Activated CD4-positive, alpha-beta memory T cell treated with anti-CD3 and anti-CD28 coated beads for 36 hours (primary cell): Measurements from ENCODE around the gene GINS2. TPM values are rescaled to one million over a fixed set of nuclear protein-coding genes. Genes with fewer than 3 reads are reported as not detected.

Experiments
- CTCF ChIA-PET: fragments of 350-600 bp; sonication (Branson Sonifier 250); formaldehyde crosslinking; loops from one replicate; lab custom pipeline; 2021; ENCODE audit warnings: antibody characterized with exemption, inconsistent platforms; lab: Charles Lee
- POLR2A ChIA-PET: fragments of 350-600 bp; sonication (Branson Sonifier 250); formaldehyde crosslinking; loops from one replicate; lab custom pipeline; 2021; ENCODE audit warnings: antibody characterized with exemption; lab: Charles Lee
- DNase-seq: peaks from one replicate; pipeline ENCODE4 v3.0.0-alpha.2; 2020
- H3K27ac Mint-ChIP-seq: one replicate; pipeline ENCODE4 v1.8.0; 2021; ENCODE audit warnings: mixed read lengths
- H3K27me3 Mint-ChIP-seq: one replicate; pipeline ENCODE4 v1.8.0; 2021; ENCODE audit warnings: mixed read lengths
- H3K36me3 Mint-ChIP-seq: one replicate; pipeline ENCODE4 v1.8.0; 2021; ENCODE audit warnings: mixed read lengths
- H3K4me1 Mint-ChIP-seq: one replicate; pipeline ENCODE4 v1.8.0; 2021; ENCODE audit warnings: low read depth, mixed read lengths
- H3K4me3 Mint-ChIP-seq: one replicate; pipeline ENCODE4 v1.8.0; 2021; ENCODE audit warnings: mild to moderate bottlenecking, mixed read lengths
- H3K9me3 Mint-ChIP-seq: one replicate; pipeline ENCODE4 v1.8.0; 2021; ENCODE audit warnings: mixed read lengths
- intact Hi-C: fragments of 100-400 bp; cut with micrococcal nuclease; formaldehyde crosslinking; loops from one replicate; pipeline ENCODE4 v1.15.1; 2023
- total RNA-seq, 2 experiments: library from RNA; stranded (reverse); gene quantifications; one replicate each; pipeline ENCODE4 v1.2.3, GENCODE V29; 2021

GINS2 gene
- total RNA-seq, 2 experiments from 2014 or later = 66.9 to 67.8 TPM

DNA sequence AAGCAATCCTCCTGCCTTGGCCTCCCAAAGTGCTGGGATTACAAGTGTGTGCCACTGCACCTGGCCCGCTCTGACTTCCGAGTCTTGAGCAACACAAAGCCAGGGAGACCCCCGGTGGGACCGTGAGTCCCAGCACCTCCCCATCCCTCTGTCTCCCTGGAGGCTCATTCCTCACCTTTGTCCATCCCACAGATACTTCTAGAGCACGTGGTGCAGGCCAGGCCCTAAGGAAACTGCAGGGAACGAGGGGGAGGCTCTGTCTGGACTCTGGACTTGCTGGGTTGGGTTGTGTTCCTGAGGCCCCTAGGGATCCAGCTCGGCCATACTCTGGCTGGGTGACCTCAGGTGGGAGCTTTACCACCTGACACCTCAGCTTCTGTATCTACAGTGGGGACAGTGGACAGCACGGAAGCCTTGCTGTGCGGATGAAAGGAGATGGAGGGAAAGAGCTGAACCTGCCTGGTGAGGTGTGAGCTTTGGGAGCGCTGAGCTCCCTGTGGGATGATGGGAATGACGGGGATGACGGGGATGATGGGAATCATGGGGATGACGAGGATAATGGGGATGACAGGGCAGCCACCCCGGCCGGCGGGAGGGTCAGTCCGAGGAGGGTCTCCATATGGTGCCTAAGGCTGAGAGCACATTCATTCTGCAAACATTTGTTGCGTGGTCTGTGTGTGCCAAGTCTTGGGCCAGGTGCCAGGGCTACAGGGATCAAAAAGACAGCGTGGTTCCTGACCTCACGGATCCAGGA, 35.5 kb upstream of the GINS2 start:
- Mint-ChIP-seq H3K27ac (no peak overlapping the region), H3K4me1 (no peaks in the 10 kb centered on the region), H3K36me3 (no peaks in the 10 kb centered on the region), H3K27me3 (no peaks in the 10 kb centered on the region), H3K4me3 (no peak overlapping the region), H3K9me3 (no peaks in the 10 kb centered on the region)
- POLR2A ChIA-PET = no interaction called here
- CTCF ChIA-PET = no interaction called here
- no peak for DNase-seq
- intact Hi-C loops = no loop called here

- no peak for DNase-seq
- Mint-ChIP-seq H3K36me3 (no peaks in the 10 kb centered on the region), H3K27ac (no peak overlapping the region), H3K4me1 (no peaks in the 10 kb centered on the region), H3K4me3 (no peak overlapping the region), H3K9me3 (no peaks in the 10 kb centered on the region), H3K27me3 (peaks cover 2% of the 10 kb centered on the region)
- ChIA-PET POLR2A (interaction anchor here (0.6 kb wide), 1 partner anchor 103 kb away, joined by 4 read pairs; no protein-coding TSS in a partner anchor), CTCF (interaction anchor here (0.8 kb wide), 1 partner anchor 106 kb away, joined by 3 read pairs; no protein-coding TSS in a partner anchor)
- intact Hi-C loops = no loop called here
Measured at GRCh38 chr16:85722128-85722893, 33.6 kb upstream of the GINS2 start.

DNA sequence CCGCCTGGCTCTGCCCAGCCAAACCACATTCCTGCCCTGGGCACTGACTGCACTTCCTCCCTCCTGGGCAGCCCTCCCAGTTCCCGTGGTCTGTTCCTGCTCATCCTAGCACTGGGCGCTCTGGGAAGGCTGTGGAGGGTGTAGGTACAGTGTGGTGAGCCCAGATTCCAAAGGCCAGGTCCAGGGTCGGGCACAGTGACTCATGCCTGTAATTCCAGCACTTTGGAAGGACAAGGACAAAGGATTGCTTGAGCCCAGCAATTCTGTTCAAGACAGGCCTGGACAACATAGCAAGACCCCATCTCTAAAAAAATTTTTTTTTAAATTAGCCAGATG, 31.5 kb upstream of the GINS2 start:
- CTCF ChIA-PET = interaction anchor here (0.7 to 7.1 kb wide), 7 partner anchors 9 to 802 kb away, joined by 3 to 74 read pairs (median 4); no protein-coding TSS in a partner anchor

DNA sequence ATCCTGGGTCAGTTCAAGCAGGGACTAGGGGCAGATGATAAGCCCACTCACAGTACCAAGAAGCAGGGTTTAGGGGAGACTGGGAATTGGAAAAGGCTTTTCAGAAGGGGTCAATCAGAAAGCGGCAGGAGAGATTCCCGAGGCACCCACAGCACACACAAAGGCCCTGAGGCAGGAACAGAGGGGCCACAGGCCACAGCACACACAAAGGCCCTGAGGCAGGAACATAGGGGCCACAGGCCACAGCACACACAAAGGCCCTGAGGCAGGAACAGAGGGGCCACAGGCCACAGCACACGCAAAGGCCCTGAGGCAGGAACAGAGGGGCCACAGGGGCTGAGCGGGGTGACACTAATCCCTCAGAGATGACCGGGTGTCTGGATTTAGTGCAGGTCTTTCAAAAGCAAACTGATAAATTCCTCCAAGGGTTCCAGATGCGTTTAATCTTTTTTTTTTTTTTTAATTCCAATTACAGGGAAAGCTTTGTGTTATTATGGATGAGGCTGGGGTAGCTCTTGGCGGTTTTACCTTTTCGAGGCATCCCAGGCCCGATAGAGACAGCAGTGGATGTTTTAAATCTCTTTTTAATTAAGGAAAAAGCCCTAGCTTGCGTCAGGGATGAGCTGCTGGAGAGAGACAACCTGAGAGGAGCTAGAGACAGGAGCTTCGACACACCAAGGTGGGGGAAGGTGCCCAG, 31.0 kb upstream of the GINS2 start:
- Mint-ChIP-seq H3K9me3 (no peaks in the 10 kb centered on the region), H3K27me3 (peaks cover 7% of the 10 kb centered on the region), H3K36me3 (no peaks in the 10 kb centered on the region), H3K27ac (no peak overlapping the region), H3K4me1 (peaks cover 4% of the 10 kb centered on the region), H3K4me3 (no peak overlapping the region)
- ChIA-PET CTCF (interaction anchor here (0.7 to 7.1 kb wide), 8 partner anchors 8 to 801 kb away, joined by 3 to 74 read pairs (median 4); no protein-coding TSS in a partner anchor), POLR2A (no interaction called here)
- intact Hi-C loops = no loop called here
- no peak for DNase-seq

More for the DNA sequence above, 31.5 kb upstream of the GINS2 start:
- no peaks in the 10 kb centered on the region for H3K36me3 Mint-ChIP-seq
- POLR2A ChIA-PET = no interaction called here
- no peak overlapping the region for H3K4me3 Mint-ChIP-seq
- peaks cover 3% of the 10 kb centered on the region for H3K4me1 Mint-ChIP-seq
- H3K27me3 Mint-ChIP-seq = peaks cover 7% of the 10 kb centered on the region
- no peak for DNase-seq
- no peak overlapping the region for H3K27ac Mint-ChIP-seq
- intact Hi-C loops = no loop called here
- no peaks in the 10 kb centered on the region for H3K9me3 Mint-ChIP-seq

DNA sequence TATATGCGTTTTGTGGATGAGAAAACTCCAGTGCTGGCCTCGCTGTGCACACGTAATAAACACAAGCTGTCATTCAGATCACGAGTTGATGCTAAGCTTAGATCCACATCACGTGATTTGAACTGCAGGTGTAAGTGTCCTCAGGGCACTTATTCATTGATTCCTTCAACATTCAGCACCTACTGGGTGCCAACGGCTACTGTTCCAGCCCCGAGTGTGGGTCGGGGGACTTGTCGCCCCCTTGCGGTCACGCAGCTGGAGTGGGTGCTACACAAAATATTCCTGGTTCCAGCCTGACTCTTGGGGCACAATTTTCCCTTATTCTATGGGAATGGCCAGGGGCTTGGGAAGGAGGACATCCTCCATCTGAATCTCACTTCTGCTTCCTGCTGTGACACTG, 29.9 kb upstream of the GINS2 start:
- Mint-ChIP-seq H3K4me3 (no peak overlapping the region), H3K27ac (no peak overlapping the region), H3K36me3 (no peaks in the 10 kb centered on the region), H3K9me3 (no peaks in the 10 kb centered on the region), H3K27me3 (peaks cover 7% of the 10 kb centered on the region), H3K4me1 (peaks cover 4% of the 10 kb centered on the region)
- POLR2A ChIA-PET = no interaction called here
- DNase-seq = no peak
- intact Hi-C loops = loop anchor here (1.0 kb wide), 1 partner anchor 59 kb away; no protein-coding TSS in a partner anchor
- CTCF ChIA-PET = interaction anchor here (0.6 to 7.1 kb wide), 5 partner anchors 9 to 656 kb away, joined by 3 to 74 read pairs (median 5); no protein-coding TSS in a partner anchor

- no peak for DNase-seq
- Mint-ChIP-seq H3K9me3 (no peaks in the 10 kb centered on the region), H3K4me1 (peaks cover 4% of the 10 kb centered on the region), H3K27me3 (peaks cover 7% of the 10 kb centered on the region), H3K4me3 (no peak overlapping the region), H3K27ac (no peak overlapping the region), H3K36me3 (no peaks in the 10 kb centered on the region)
- ChIA-PET CTCF (interaction anchor here (0.7 to 7.1 kb wide), 8 partner anchors 9 to 325 kb away, joined by 3 to 74 read pairs (median 6); no protein-coding TSS in a partner anchor), POLR2A (no interaction called here)
- intact Hi-C loops = loop anchor here (1.0 kb wide), 1 partner anchor 59 kb away; no protein-coding TSS in a partner anchor
Measured at GRCh38 chr16:85718153-85718477, 29.4 kb upstream of the GINS2 start.

- no peaks in the 10 kb centered on the region for H3K36me3 Mint-ChIP-seq
- H3K4me3 Mint-ChIP-seq = no peak overlapping the region
- peak; percentile 67 for DNase-seq
- no peaks in the 10 kb centered on the region for H3K9me3 Mint-ChIP-seq
- intact Hi-C loops = loop anchor here (1.0 kb wide), 1 partner anchor 58 kb away; no protein-coding TSS in a partner anchor
- ChIA-PET CTCF (interaction anchor here (0.7 to 7.1 kb wide), 12 partner anchors 9 to 297 kb away, joined by 3 to 74 read pairs (median 4); no protein-coding TSS in a partner anchor), POLR2A (no interaction called here)
- peaks cover 7% of the 10 kb centered on the region for H3K27me3 Mint-ChIP-seq
- H3K27ac Mint-ChIP-seq = no peak overlapping the region
- peaks cover 4% of the 10 kb centered on the region for H3K4me1 Mint-ChIP-seq
Measured at GRCh38 chr16:85717393-85718152, 28.8 kb upstream of the GINS2 start.

GRCh38 chr16:85716680-85717038, 27.9 kb upstream of the GINS2 start:
- intact Hi-C loops = no loop called here
- POLR2A ChIA-PET = no interaction called here
- H3K27ac Mint-ChIP-seq = no peak overlapping the region

GRCh38 chr16:85716022-85716679, 27.4 kb upstream of the GINS2 start:
- no peak for DNase-seq
- intact Hi-C loops = no loop called here
- Mint-ChIP-seq H3K27me3 (peaks cover 7% of the 10 kb centered on the region), H3K27ac (no peak overlapping the region), H3K4me3 (no peak overlapping the region), H3K36me3 (no peaks in the 10 kb centered on the region), H3K9me3 (peaks cover 5% of the 10 kb centered on the region), H3K4me1 (peaks cover 4% of the 10 kb centered on the region)
- ChIA-PET POLR2A (interaction anchor here (0.7 kb wide), 1 partner anchor 106 kb away, joined by 3 read pairs; no protein-coding TSS in a partner anchor), CTCF (interaction anchor here (0.7 to 7.1 kb wide), 6 partner anchors 10 to 295 kb away, joined by 3 to 74 read pairs (median 5); no protein-coding TSS in a partner anchor)

More at GRCh38 chr16:85716680-85717038, 27.9 kb upstream of the GINS2 start:
- CTCF ChIA-PET = interaction anchor here (1.0 to 7.1 kb wide), 5 partner anchors 21 to 101 kb away, joined by 3 to 74 read pairs (median 5); no protein-coding TSS in a partner anchor
- peaks cover 5% of the 10 kb centered on the region for H3K9me3 Mint-ChIP-seq
- H3K4me1 Mint-ChIP-seq = peaks cover 4% of the 10 kb centered on the region
- no peak overlapping the region for H3K4me3 Mint-ChIP-seq
- no peaks in the 10 kb centered on the region for H3K36me3 Mint-ChIP-seq
- peaks cover 7% of the 10 kb centered on the region for H3K27me3 Mint-ChIP-seq
- no peak for DNase-seq

DNA sequence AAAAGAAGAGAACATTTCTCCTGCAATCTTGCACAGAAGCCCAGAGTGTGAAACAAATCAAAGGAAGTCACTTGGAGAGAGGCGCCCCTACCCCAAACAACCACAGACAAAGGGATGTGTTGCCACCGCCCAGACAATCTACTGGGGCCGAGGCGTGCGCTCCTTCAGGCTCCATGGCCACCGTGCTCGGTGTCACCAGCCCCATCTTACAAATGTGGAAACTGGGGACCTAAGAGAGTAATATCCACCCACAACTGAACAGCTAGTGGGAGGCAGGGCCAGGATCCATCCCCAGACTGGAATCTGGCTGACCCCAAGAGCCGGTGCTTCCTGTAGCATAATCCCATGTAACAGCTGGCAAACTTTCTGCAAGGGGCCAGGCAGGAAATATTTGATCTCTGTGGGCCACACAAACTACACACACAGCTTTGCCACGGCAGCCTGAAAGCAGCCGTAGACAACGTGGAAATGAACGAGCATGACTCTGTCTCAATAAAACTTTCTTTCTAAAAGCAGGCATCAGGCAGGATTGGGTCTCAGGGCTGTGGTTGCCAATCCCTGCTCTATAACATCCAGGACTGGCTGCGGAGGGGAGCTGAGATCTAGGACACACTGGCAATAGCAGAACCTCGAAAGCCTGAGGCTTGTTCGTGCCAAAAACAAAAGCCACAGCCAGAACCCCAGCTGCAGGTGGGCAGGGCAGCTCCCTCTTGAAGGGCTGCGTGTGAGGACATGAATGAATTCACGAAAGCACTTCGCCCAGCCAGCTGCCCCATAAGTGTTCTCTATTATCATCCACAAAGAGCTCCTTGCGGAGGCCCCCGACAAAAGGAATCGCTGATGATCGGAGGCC, 26.6 kb upstream of the GINS2 start:
- H3K4me1 Mint-ChIP-seq = peaks cover 4% of the 10 kb centered on the region
- intact Hi-C loops = no loop called here
- peaks cover 5% of the 10 kb centered on the region for H3K9me3 Mint-ChIP-seq
- no peaks in the 10 kb centered on the region for H3K36me3 Mint-ChIP-seq
- H3K4me3 Mint-ChIP-seq = no peak overlapping the region
- ChIA-PET POLR2A (interaction anchor here (0.7 kb wide), 1 partner anchor 105 kb away, joined by 3 read pairs; no protein-coding TSS in a partner anchor), CTCF (interaction anchor here (0.7 to 7.1 kb wide), 5 partner anchors 11 to 295 kb away, joined by 3 to 74 read pairs (median 5); no protein-coding TSS in a partner anchor)
- no peak overlapping the region for H3K27ac Mint-ChIP-seq
- peaks cover 7% of the 10 kb centered on the region for H3K27me3 Mint-ChIP-seq
- DNase-seq = no peak
